Measurements from ENCODE around the gene GLG1.
"Not testable (repeated sequence)": the region's sequence is repeated elsewhere in the genome, so short reads cannot be mapped to it uniquely, and the experiment has no call there.

DNA sequence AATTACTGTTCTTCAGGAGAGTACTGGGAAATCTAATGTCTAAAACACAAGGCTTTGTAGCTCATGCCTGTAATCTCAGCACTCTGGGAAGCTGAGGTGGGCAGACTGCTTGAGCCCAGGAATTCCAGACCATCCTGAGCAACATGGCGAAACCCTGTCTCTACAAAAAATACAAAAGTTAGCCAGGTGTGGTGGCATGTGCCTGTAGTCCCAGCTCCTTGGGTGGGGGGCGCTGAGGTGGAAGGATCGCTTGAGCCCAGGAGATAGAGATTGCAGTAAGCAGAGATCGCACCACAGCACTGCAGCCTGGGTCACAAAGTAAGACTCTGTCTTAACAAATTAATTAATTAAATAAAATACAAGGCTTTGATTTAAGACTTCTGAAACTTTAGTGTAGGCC is 60.8 kb downstream of the GLG1 start:
- TF ChIP-seq, protein P1, sequence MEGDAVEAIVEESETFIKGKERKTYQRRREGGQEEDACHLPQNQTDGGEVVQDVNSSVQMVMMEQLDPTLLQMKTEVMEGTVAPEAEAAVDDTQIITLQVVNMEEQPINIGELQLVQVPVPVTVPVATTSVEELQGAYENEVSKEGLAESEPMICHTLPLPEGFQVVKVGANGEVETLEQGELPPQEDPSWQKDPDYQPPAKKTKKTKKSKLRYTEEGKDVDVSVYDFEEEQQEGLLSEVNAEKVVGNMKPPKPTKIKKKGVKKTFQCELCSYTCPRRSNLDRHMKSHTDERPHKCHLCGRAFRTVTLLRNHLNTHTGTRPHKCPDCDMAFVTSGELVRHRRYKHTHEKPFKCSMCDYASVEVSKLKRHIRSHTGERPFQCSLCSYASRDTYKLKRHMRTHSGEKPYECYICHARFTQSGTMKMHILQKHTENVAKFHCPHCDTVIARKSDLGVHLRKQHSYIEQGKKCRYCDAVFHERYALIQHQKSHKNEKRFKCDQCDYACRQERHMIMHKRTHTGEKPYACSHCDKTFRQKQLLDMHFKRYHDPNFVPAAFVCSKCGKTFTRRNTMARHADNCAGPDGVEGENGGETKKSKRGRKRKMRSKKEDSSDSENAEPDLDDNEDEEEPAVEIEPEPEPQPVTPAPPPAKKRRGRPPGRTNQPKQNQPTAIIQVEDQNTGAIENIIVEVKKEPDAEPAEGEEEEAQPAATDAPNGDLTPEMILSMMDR (IDR thresholded peaks at IDR 0.05; ENCODE audit: insufficient read depth, low read depth, low read length), result not testable (repeated sequence)
- not testable (repeated sequence) for TF ChIP-seq EZH2 (IDR thresholded peaks at IDR 0.05; ENCODE audit: insufficient read depth, low read length)
